CD14-positive monocyte (primary cell): ENCODE measurements around the gene SYNGR4. TPM values are rescaled to one million over a fixed set of nuclear protein-coding genes. Genes with fewer than 3 reads are reported as not detected.

ENCODE experiments used
- DNase-seq, 3 donors: peaks; one replicate each; pipeline ENCODE4 v3.0.0-alpha.2; 2011 to 2022
- H2AFZ ChIP-seq: 2 replicates; pipeline ENCODE4 v1.6.0; 2012; ENCODE audit warnings: mild to moderate bottlenecking, low read depth, low read length, inconsistent platforms; ENCODE audit not compliant: insufficient read depth, poor library complexity, severe bottlenecking
- H3K27ac ChIP-seq, 2 donors: 1 replicate in 1 of 2; 2 replicates in 1 of 2; pipeline ENCODE4 v1.5.1; 2012 to 2013; ENCODE audit warnings: low read length in 2 of 2, control low read depth in 1 of 2, inconsistent platforms in 1 of 2, low read depth in 1 of 2, mild to moderate bottlenecking in 1 of 2
- H3K27me3 ChIP-seq, 2 donors: one replicate each; pipeline versions ENCODE4 v1.6.0 to v1.6.1; 2011 to 2013; ENCODE audit warnings: low read length in 2 of 2; ENCODE audit not compliant: control insufficient read depth in 2 of 2, insufficient read depth in 2 of 2
- H3K36me3 ChIP-seq, 2 donors: replicated peaks in 1 of 2; 1 replicate in 1 of 2; 2 replicates in 1 of 2; pipeline versions ENCODE4 v1.5.1 to v1.6.1; 2012 to 2013; ENCODE audit warnings: low read length in 2 of 2, control low read depth in 1 of 2, inconsistent platforms in 1 of 2, mild to moderate bottlenecking in 1 of 2; ENCODE audit not compliant: insufficient read depth in 2 of 2, control insufficient read depth in 1 of 2
- H3K4me1 ChIP-seq, 2 donors: 1 replicate in 1 of 2; 2 replicates in 1 of 2; pipeline versions ENCODE4 v1.5.1 to v1.6.1; 2012 to 2013; ENCODE audit warnings: low read length in 2 of 2, control low read depth in 1 of 2, inconsistent platforms in 1 of 2, mild to moderate bottlenecking in 1 of 2, moderate library complexity in 1 of 2; ENCODE audit not compliant: insufficient read depth in 2 of 2, control insufficient read depth in 1 of 2
- H3K4me2 ChIP-seq: replicated peaks from 2 replicates; pipeline ENCODE3; 2012; ENCODE audit warnings: low read length, moderate library complexity, mild to moderate bottlenecking; ENCODE audit not compliant: poor library complexity, severe bottlenecking; ENCODE audit errors: extremely low read depth
- H3K4me3 ChIP-seq, 3 experiments: fragments of 200-600 bp in 1 of 3; sonication (generic) in 1 of 3; replicated peaks in 1 of 3; 1 replicate in 2 of 3; 2 replicates in 1 of 3; pipeline ENCODE4 v1.5.1; 2011 to 2013; ENCODE audit warnings: low read length in 3 of 3, mild to moderate bottlenecking in 3 of 3, control low read depth in 2 of 3, low read depth in 2 of 3, inconsistent platforms in 1 of 3, moderate library complexity in 1 of 3
- H3K79me2 ChIP-seq: 2 replicates; pipeline ENCODE4 v1.6.0; 2012; ENCODE audit warnings: mild to moderate bottlenecking, control low read depth, inconsistent platforms, low read length, moderate library complexity; ENCODE audit not compliant: insufficient read depth
- H3K9ac ChIP-seq: 2 replicates; pipeline ENCODE4 v1.6.0; 2017; ENCODE audit warnings: low read length, mild to moderate bottlenecking; ENCODE audit not compliant: insufficient read depth, poor library complexity, severe bottlenecking
- H3K9me3 ChIP-seq, 2 donors: replicated peaks in 1 of 2; 1 replicate in 1 of 2; 2 replicates in 1 of 2; pipeline versions ENCODE4 v1.5.1 to v1.6.1; 2012 to 2013; ENCODE audit warnings: low read length in 2 of 2, control low read depth in 1 of 2; ENCODE audit not compliant: control insufficient read depth in 1 of 2, insufficient read depth in 1 of 2
- H4K20me1 ChIP-seq: 2 replicates; pipeline ENCODE4 v1.6.0; 2012; ENCODE audit warnings: mild to moderate bottlenecking, low read length, control low read depth, moderate library complexity; ENCODE audit not compliant: insufficient read depth
- H3K27ac Mint-ChIP-seq, 7 donors: one replicate each; pipeline ENCODE4 v1.8.0; 2020; ENCODE audit warnings: mild to moderate bottlenecking in 7 of 7, mixed read lengths in 7 of 7, moderate library complexity in 6 of 7, inconsistent platforms in 2 of 7
- H3K27me3 Mint-ChIP-seq, 3 donors: one replicate each; pipeline ENCODE4 v1.8.0; 2021 to 2022; ENCODE audit warnings: low read depth in 3 of 3, mild to moderate bottlenecking in 3 of 3, mixed read lengths in 3 of 3, moderate library complexity in 3 of 3, inconsistent platforms in 1 of 3
- H3K36me3 Mint-ChIP-seq, 2 donors: one replicate each; pipeline ENCODE4 v1.8.0; 2020; ENCODE audit warnings: mixed read lengths in 2 of 2, inconsistent platforms in 1 of 2, mild to moderate bottlenecking in 1 of 2
- H3K4me1 Mint-ChIP-seq: one replicate; pipeline ENCODE4 v1.8.0; 2020; ENCODE audit warnings: mild to moderate bottlenecking, mixed read lengths
- H3K4me3 Mint-ChIP-seq, 2 donors: one replicate each; pipeline ENCODE4 v1.8.0; 2020; ENCODE audit warnings: mild to moderate bottlenecking in 2 of 2, mixed read lengths in 2 of 2, moderate library complexity in 1 of 2
- H3K9me3 Mint-ChIP-seq, 7 donors: one replicate each; pipeline ENCODE4 v1.8.0; 2020 to 2022; ENCODE audit warnings: mixed read lengths in 7 of 7, mild to moderate bottlenecking in 6 of 7, moderate library complexity in 6 of 7, inconsistent platforms in 2 of 7
- WGBS: methylation state at CpG from one replicate; pipeline ENCODE4 v1.1.5; 2013; ENCODE audit warnings: missing lambda C conversion rate; ENCODE audit not compliant: insufficient coverage; 5-methylcytosine and 5-hydroxymethylcytosine counted together
- intact Hi-C, 2 donors: fragments of 100-400 bp; cut with micrococcal nuclease; formaldehyde crosslinking; loops; one replicate each; pipeline versions ENCODE4 v1.15.0 to v1.15.1; 2023
- polyA plus RNA-seq, 3 donors: library from polyadenylated mRNA; depleted of rRNA in 1 of 3; unstranded in 2 of 3; stranded (reverse) in 1 of 3; fragments of 300-500 nt in 2 of 3; fragments of >200 nt in 1 of 3; fragmentation: Illumina TruSeq in 2 of 3; gene quantifications; 1 replicate in 2 of 3; 2 replicates in 1 of 3; pipeline ENCODE4 v1.2.3, GENCODE V29; 2012 to 2021
- TF ChIP-seq, protein P1 (sequence below): fragments of 200-600 bp; IDR thresholded peaks from one replicate; pipeline ENCODE4 v1.8.0; 2022; ENCODE audit warnings: antibody characterized with exemption, mild to moderate bottlenecking

Gene SYNGR4
- polyA plus RNA-seq, 3 donors, result not detected

DNA sequence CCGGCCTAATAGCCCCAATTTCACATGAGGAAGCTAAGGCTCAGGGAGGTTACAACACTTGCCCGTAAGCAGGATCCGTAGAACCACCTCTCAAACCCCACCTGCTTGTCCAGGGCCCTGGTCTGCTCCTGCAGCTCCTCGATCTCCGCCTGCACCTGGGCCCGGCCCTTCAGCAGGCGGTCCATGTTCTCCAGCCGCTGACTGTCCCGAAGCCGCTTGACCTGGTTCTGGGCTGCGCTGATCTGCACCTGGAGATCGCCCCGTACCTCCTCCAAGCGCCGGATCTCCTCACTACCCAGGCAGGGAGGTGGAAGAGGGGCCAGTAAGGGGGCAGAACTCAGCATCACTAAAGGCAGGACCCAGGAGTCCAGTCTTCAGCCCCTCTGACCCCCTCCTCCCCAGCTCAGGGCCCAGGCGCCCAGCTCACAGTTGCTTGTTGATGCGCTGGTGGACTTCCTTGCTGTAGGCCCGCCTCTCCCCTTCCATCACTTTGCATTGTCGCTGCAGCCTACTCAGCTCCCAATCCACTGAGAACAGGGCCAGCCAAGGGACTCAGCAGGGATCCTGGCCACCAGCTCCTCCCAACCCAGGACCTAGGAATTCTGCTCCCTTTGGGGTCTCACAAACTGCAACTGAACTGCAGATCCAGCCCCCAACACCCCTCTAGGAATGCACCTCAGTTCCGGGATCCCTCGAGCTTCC, 45.7 kb upstream of the SYNGR4 start:
- TF ChIP-seq, protein P1, sequence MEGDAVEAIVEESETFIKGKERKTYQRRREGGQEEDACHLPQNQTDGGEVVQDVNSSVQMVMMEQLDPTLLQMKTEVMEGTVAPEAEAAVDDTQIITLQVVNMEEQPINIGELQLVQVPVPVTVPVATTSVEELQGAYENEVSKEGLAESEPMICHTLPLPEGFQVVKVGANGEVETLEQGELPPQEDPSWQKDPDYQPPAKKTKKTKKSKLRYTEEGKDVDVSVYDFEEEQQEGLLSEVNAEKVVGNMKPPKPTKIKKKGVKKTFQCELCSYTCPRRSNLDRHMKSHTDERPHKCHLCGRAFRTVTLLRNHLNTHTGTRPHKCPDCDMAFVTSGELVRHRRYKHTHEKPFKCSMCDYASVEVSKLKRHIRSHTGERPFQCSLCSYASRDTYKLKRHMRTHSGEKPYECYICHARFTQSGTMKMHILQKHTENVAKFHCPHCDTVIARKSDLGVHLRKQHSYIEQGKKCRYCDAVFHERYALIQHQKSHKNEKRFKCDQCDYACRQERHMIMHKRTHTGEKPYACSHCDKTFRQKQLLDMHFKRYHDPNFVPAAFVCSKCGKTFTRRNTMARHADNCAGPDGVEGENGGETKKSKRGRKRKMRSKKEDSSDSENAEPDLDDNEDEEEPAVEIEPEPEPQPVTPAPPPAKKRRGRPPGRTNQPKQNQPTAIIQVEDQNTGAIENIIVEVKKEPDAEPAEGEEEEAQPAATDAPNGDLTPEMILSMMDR, result no peak
- H3K27me3 ChIP-seq, result no peaks in the 10 kb centered on the region
- H3K4me1 ChIP-seq, result peaks cover 27 to 34% of the 10 kb centered on the region in 2 donors
- no peaks in the 10 kb centered on the region for H4K20me1 ChIP-seq
- no peak overlapping the region for H3K27ac ChIP-seq
- 94% methylated on average over 12 of the region's 21 CpGs for WGBS
- peaks cover 0 to 5% (median 0%) of the 10 kb centered on the region in 3 donors for H3K27me3 Mint-ChIP-seq
- no peaks in the 10 kb centered on the region for H3K36me3 ChIP-seq
- no peak overlapping the region for H3K4me3 ChIP-seq
- H3K9ac ChIP-seq, result no peak overlapping the region
- H3K36me3 Mint-ChIP-seq, result no peaks in the 10 kb centered on the region
- H3K79me2 ChIP-seq, result peaks cover 14% of the 10 kb centered on the region
- DNase-seq, result no peak
- H3K9me3 Mint-ChIP-seq, result no peaks in the 10 kb centered on the region
- H3K9me3 ChIP-seq, result no peaks in the 10 kb centered on the region
- peaks cover 29% of the 10 kb centered on the region for H3K4me1 Mint-ChIP-seq
- intact Hi-C loops, result loop anchor here in 1 of 2 donors (5.0 kb wide), 1 partner anchor 34 kb away; no protein-coding TSS in a partner anchor
- no peak overlapping the region for H3K4me2 ChIP-seq
- H3K4me3 Mint-ChIP-seq, result no peak overlapping the region
- no peak overlapping the region for H2AFZ ChIP-seq
- H3K27ac Mint-ChIP-seq, result peak overlapping the region in 1 of 7 donors; percentile 31

DNA sequence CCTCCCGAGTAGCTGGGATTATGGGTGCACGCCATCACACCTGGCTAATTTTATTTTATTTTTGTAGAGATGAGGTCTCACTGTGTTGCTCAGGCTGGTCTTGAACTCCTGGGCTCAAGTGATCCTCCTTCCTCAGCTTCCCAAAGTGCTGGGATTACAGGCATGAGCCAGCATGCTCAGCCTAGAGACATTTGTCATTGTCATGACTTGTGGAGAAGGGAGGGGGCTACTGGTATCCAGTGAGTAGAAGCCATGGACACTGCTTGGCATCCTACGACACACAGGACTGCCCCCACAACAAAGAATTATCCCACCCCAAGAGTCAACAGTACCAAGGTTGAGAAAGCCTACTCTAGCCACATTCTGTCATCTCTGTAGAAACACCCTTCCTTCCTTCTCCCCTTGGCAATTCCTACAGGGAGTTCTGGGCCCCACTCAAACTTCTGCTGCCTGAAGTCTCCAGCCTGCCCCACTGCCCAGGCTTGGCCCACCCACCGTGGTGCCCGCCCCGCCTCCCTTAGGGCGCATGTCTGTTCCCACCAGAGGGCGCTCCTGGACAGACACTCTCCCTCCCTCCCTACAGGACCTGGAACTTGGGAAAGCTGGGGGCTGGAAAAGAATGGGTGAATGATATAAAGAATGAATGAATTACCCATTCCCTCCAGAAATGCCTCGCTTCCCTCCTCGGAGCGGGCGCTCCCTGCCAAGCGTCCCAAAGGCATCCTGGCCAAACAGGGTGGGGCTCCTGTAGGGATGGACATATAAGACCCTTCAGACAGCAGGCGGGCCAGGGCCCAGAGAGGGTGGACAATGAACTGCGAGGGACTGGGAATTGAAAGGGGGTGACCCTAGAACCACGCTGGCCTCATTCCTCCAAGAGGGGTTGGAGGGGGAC, 44.3 kb upstream of the SYNGR4 start:
- no peak overlapping the region for H3K9ac ChIP-seq
- intact Hi-C loops, result loop anchor here (1.0 to 10.0 kb wide), 7 partner anchors 13 to 675 kb away; partner anchors contain the start of genes CARD8 (in 1 of the 2), DBP (in 1 of the 2), GYS1 (in 1 of the 2) and PPP1R15A (in 1 of the 2)
- H3K4me2 ChIP-seq, result peak overlapping the region; percentile 92
- peak overlapping the region in 1 of 2 donors; percentile 26 for H3K27ac ChIP-seq
- peaks cover 43% of the 10 kb centered on the region for H3K4me1 Mint-ChIP-seq
- H3K27me3 Mint-ChIP-seq, result peaks cover 0 to 5% (median 0%) of the 10 kb centered on the region in 3 donors
- H3K36me3 Mint-ChIP-seq, result peaks cover 0 to 1% of the 10 kb centered on the region in 2 donors
- no peaks in the 10 kb centered on the region for H3K36me3 ChIP-seq
- 80% methylated on average over 4 of the region's 16 CpGs for WGBS
- peak overlapping the region in 1 of 2 donors; percentile 89 for H3K4me3 Mint-ChIP-seq
- peak overlapping the region in 1 of 3 experiments; percentile 89 for H3K4me3 ChIP-seq
- DNase-seq, result peak; percentile 68 to 76 (median 72)
- no peaks in the 10 kb centered on the region for H4K20me1 ChIP-seq
- H3K4me1 ChIP-seq, result peaks cover 42 to 49% of the 10 kb centered on the region in 2 donors
- H2AFZ ChIP-seq, result peak overlapping the region; percentile 70
- H3K9me3 ChIP-seq, result no peaks in the 10 kb centered on the region
- TF ChIP-seq, protein P1, result peak; percentile 95
- H3K79me2 ChIP-seq, result peaks cover 27% of the 10 kb centered on the region
- H3K27me3 ChIP-seq, result no peaks in the 10 kb centered on the region
- H3K27ac Mint-ChIP-seq, result peak overlapping the region; percentile 25 to 100 (median 98)
- peaks cover 0 to 2% (median 0%) of the 10 kb centered on the region in 7 donors for H3K9me3 Mint-ChIP-seq
